Psoas muscle (tissue), 8 donors: ENCODE results near the gene RIMBP2. TPM values are rescaled to one million over a fixed set of nuclear protein-coding genes. Genes with fewer than 3 reads are reported as not detected.

ENCODE experiments used
- ATAC-seq, 4 donors: fragments of 200-7000 bp; cut with Tn5 transposase; one replicate each; pipeline ENCODE4 v1.9.1; 2020; ENCODE audit warnings: moderate library complexity in 3 of 4, mild to moderate bottlenecking in 2 of 4
- DNase-seq, 2 donors: peaks; one replicate each; pipeline ENCODE4 v3.0.0-alpha.2; 2020
- H3K27ac ChIP-seq: fragments of 200-600 bp; one replicate; pipeline ENCODE4 v1.8.0; 2022
- H3K27me3 ChIP-seq, 3 donors: fragments of 200-600 bp in 1 of 3; one replicate each; pipeline versions ENCODE4 v1.6.1 to v1.8.0; 2013 to 2022; ENCODE audit warnings: low read length in 2 of 3, mild to moderate bottlenecking in 2 of 3, moderate library complexity in 1 of 3; ENCODE audit not compliant: insufficient read depth in 3 of 3
- H3K36me3 ChIP-seq, 2 donors: fragments of 200-600 bp in 1 of 2; one replicate each; pipeline versions ENCODE4 v1.6.1 to v1.8.0; 2013 to 2022; ENCODE audit warnings: low read depth in 1 of 2, mild to moderate bottlenecking in 1 of 2, moderate library complexity in 1 of 2; ENCODE audit not compliant: insufficient read depth in 1 of 2
- H3K4me1 ChIP-seq: fragments of 200-600 bp; one replicate; pipeline ENCODE4 v1.8.0; 2022
- H3K4me3 ChIP-seq: fragments of 200-600 bp; one replicate; pipeline ENCODE4 v1.8.0; 2022; ENCODE audit warnings: mild to moderate bottlenecking
- H3K9me3 ChIP-seq: fragments of 200-600 bp; one replicate; pipeline ENCODE4 v1.8.0; 2022
- WGBS, 3 donors: extraction: QIAGEN DNeasy Blood & Tissue Kit; methylation state at CpG; one replicate each; pipeline versions ENCODE4 v1.1.6 to v1.1.7; 2013; 5-methylcytosine and 5-hydroxymethylcytosine counted together
- intact Hi-C, 2 donors: fragments of 100-400 bp; cut with DNase I; formaldehyde crosslinking; loops; one replicate each; pipeline versions ENCODE4 v1.11.0 to v1.14.2; 2022
- polyA plus RNA-seq, 3 donors: library from polyadenylated mRNA; stranded (reverse); fragments of 200-250 nt; gene quantifications; one replicate each; pipeline ENCODE4 v1.2.3, GENCODE V29; 2013
- total RNA-seq, 4 donors: library from RNA; stranded (reverse); fragmentation: NEBNext Ultra II Directional in 2 of 4; extraction: Animal tissue kit (Norgen Biotek cat#: 25700) in 2 of 4; gene quantifications; one replicate each; pipeline versions ENCODE4 v1.2.1 to v1.2.4, GENCODE V29; 2021 to 2023
- TF ChIP-seq, protein P1 (sequence below): fragments of 200-600 bp; IDR thresholded peaks from one replicate; pipeline ENCODE4 v1.8.0; 2022; ENCODE audit warnings: antibody characterized with exemption
- donor health status: healthy with polysubstance abuse.
- donor health status: DM: no; HTN: no; CAD: no; lungs with moderate emphysema.
- donor health status: Bipolar disorder and iron deficiency.
- donor health status: healthy.
- donor health status: DM: yes; HTN: yes; CAD: no.
- donor health status: DM: no; HTN: no; CAD: no.
- donor health status: DM: no; HTN: no; CAD: no.
- donor health status: DM: yes; HTN: yes; CAD: no.

RIMBP2 gene
- total and polyA plus RNA-seq, 7 donors: 0.05 to 1.2 (median 0.21) TPM

DNA sequence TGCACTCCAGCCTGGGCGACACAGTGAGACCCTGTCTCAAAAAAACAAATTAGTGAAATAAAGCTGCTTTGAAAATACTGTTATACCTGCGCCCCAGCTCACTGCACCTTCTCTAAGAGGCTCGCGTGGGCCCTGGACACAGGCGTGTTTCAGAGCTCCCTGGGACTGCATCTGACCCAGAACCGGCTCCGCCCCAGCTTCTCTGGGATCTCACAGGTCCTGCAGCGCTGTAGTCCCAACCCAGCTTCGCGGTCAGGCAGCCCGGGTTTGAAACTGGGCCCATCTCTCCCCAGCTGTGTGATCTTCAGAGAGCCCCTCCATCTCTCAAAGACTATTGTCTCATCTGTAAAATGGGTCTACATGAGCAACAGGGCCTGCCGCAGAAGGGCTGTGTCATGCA is 7.5 kb downstream of the RIMBP2 start:
- ATAC-seq (no peak), DNase-seq (no peak)
- H3K27me3 ChIP-seq: peaks cover 0 to 19% (median 12%) of the 10 kb centered on the region in 3 donors
- no peaks in the 10 kb centered on the region for H3K36me3 ChIP-seq
- 87 to 91% (median 91%) methylated on average over 12 of the region's 12 CpGs for WGBS, 3 donors
- no peaks in the 10 kb centered on the region for H3K4me1 ChIP-seq
- no peaks in the 10 kb centered on the region for H3K9me3 ChIP-seq
- TF ChIP-seq, protein P1, sequence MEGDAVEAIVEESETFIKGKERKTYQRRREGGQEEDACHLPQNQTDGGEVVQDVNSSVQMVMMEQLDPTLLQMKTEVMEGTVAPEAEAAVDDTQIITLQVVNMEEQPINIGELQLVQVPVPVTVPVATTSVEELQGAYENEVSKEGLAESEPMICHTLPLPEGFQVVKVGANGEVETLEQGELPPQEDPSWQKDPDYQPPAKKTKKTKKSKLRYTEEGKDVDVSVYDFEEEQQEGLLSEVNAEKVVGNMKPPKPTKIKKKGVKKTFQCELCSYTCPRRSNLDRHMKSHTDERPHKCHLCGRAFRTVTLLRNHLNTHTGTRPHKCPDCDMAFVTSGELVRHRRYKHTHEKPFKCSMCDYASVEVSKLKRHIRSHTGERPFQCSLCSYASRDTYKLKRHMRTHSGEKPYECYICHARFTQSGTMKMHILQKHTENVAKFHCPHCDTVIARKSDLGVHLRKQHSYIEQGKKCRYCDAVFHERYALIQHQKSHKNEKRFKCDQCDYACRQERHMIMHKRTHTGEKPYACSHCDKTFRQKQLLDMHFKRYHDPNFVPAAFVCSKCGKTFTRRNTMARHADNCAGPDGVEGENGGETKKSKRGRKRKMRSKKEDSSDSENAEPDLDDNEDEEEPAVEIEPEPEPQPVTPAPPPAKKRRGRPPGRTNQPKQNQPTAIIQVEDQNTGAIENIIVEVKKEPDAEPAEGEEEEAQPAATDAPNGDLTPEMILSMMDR: no peak
- intact Hi-C loops: no loop called here
- no peak overlapping the region for H3K27ac ChIP-seq
- no peak overlapping the region for H3K4me3 ChIP-seq

- Histone ChIP-seq H3K27ac (no peak overlapping the region), H3K36me3 (no peaks in the 10 kb centered on the region), H3K4me3 (no peak overlapping the region), H3K9me3 (no peaks in the 10 kb centered on the region), H3K4me1 (no peaks in the 10 kb centered on the region), H3K27me3 (peaks cover 0 to 22% (median 11%) of the 10 kb centered on the region in 3 donors)
- WGBS, 3 donors: 87 to 92% (median 89%) methylated on average over 8 of the region's 8 CpGs
- ATAC-seq (no peak), DNase-seq (no peak)
- TF ChIP-seq, protein P1: no peak
- intact Hi-C loops: no loop called here
These were observed 8.6 kb downstream of the RIMBP2 start for GRCh38 chr12:130707571-130707891.

DNA sequence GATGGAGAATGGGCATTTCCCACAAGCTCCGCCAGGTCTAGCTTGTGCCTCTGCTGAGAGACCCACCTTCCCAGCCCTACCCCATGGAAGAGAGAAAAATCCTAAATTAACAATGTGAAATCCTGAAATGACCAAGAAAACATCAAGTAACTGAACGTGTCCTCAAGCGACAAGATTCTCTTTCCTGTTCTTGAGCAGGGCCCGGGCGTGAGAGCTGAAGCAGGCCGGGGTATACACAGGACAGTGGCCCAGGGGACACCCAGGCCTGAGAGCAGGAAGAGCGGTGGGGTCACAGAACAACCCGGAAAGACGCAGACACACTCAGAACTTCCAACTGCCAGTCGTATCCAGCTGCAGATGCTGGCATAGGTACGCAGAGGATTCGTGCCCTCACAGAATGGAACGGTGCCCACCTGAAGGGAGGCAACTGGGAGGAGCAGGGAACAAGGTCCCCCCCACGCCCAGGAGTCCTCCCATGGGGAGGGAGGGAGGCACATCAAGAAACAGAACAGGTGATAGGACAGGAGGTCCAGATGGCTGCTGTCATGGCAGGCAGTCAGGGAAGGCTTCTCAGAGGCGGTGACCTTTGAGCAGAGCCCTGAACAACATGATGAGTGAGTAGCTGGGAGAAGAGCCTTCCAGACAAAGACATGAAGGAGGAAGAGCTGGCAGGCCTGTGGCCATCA is 9.1 kb downstream of the RIMBP2 start:
- WGBS, 3 donors: 72 to 78% (median 77%) methylated on average over 15 of the region's 15 CpGs
- ATAC-seq (no peak), DNase-seq (no peak)
- peaks cover 0 to 18% (median 11%) of the 10 kb centered on the region in 3 donors for H3K27me3 ChIP-seq
- no peaks in the 10 kb centered on the region for H3K9me3 ChIP-seq
- intact Hi-C loops: no loop called here
- H3K27ac ChIP-seq: no peak overlapping the region
- H3K4me3 ChIP-seq: no peak overlapping the region
- H3K36me3 ChIP-seq: no peaks in the 10 kb centered on the region
- TF ChIP-seq, protein P1: no peak
- no peaks in the 10 kb centered on the region for H3K4me1 ChIP-seq

- TF ChIP-seq, protein P1: no peak
- intact Hi-C loops: no loop called here
- ATAC-seq (no peak), DNase-seq (no peak)
- Histone ChIP-seq H3K4me1 (no peaks in the 10 kb centered on the region), H3K27ac (no peak overlapping the region), H3K9me3 (no peaks in the 10 kb centered on the region), H3K4me3 (no peak overlapping the region), H3K27me3 (peaks cover 0 to 16% (median 11%) of the 10 kb centered on the region in 3 donors), H3K36me3 (no peaks in the 10 kb centered on the region)
- 87 to 88% (median 88%) methylated on average over 16 of the region's 16 CpGs for WGBS, 3 donors
These were observed 9.8 kb downstream of the RIMBP2 start for GRCh38 chr12:130706311-130706710.
